IMR-90 (cell line): Measurements from ENCODE around the gene DPH7. TPM values are rescaled to one million over a fixed set of nuclear protein-coding genes. Genes with fewer than 3 reads are reported as not detected.
A peak's percentile ranks its signal among the peaks of the same experiment; 100 is the strongest.

Experiments used
- ATAC-seq: fragments of 200-7000 bp; cut with Tn5 transposase; 2 replicates; pipeline ENCODE4 v1.9.1; 2020; ENCODE audit warnings: low read depth, mild to moderate bottlenecking, moderate library complexity
- BruUV-seq: library from RNA; stranded (reverse); fragments of 400-500 nt; replicated peaks from 2 replicates; lab custom pipeline; 2021; lab: Mats Ljungman, UMichigan
- CTCF ChIA-PET: fragments of 300-600 bp; formaldehyde crosslinking; extraction: SDS; loops from one replicate; lab custom pipeline; 2021; ENCODE audit warnings: antibody characterized with exemption; lab: Yijun Ruan, JAX
- POLR2A ChIA-PET: fragments of 300-600 bp; sonication (Branson Sonifier 250); formaldehyde crosslinking; loops from one replicate; lab custom pipeline; 2022; ENCODE audit warnings: antibody characterized with exemption; ENCODE audit not compliant: unreplicated experiment; lab: Charles Lee
- DNase-seq: peaks from one replicate; pipeline ENCODE4 v3.0.0; 2013
- H2AFZ ChIP-seq: replicated peaks from 2 replicates; pipeline ENCODE3; 2013; ENCODE audit warnings: low read length, mild to moderate bottlenecking; ENCODE audit not compliant: poor library complexity
- H2AK5ac ChIP-seq: 2 replicates; pipeline ENCODE4 v1.6.1; 2013; ENCODE audit warnings: low read depth, low read length, inconsistent platforms
- H2AK9ac ChIP-seq: replicated peaks from 2 replicates; pipeline ENCODE3; 2013; ENCODE audit warnings: mild to moderate bottlenecking, low read depth, low read length, moderate library complexity; ENCODE audit not compliant: poor library complexity
- H2BK120ac ChIP-seq: 2 replicates; pipeline ENCODE4 v1.6.1; 2013; ENCODE audit warnings: low read depth, low read length, inconsistent platforms
- H2BK15ac ChIP-seq: 3 replicates; pipeline ENCODE4 v1.6.1; 2013; ENCODE audit warnings: low read depth, low read length, inconsistent platforms
- H2BK20ac ChIP-seq: 2 replicates; pipeline ENCODE4 v1.6.1; 2013; ENCODE audit warnings: low read depth, mild to moderate bottlenecking, inconsistent platforms, low read length, moderate library complexity
- H2BK5ac ChIP-seq: 2 replicates; pipeline ENCODE4 v1.6.1; 2013; ENCODE audit warnings: mild to moderate bottlenecking, low read depth, low read length, inconsistent platforms; ENCODE audit not compliant: poor library complexity, severe bottlenecking
- H3K14ac ChIP-seq: replicated peaks from 2 replicates; pipeline ENCODE4 v1.6.1; 2013; ENCODE audit warnings: low read depth, low read length, inconsistent platforms
- H3K18ac ChIP-seq: 2 replicates; pipeline ENCODE4 v1.6.1; 2013; ENCODE audit warnings: low read depth, low read length, control low read depth
- H3K23ac ChIP-seq: 2 replicates; pipeline ENCODE4 v1.6.1; 2013; ENCODE audit warnings: low read depth, low read length, inconsistent platforms
- H3K27ac ChIP-seq: 2 replicates; pipeline ENCODE4 v1.5.1; 2013; ENCODE audit warnings: mild to moderate bottlenecking, control low read depth, low read length; ENCODE audit not compliant: insufficient read depth
- H3K27me3 ChIP-seq: 2 replicates; pipeline ENCODE4 v1.6.1; 2013; ENCODE audit warnings: low read length; ENCODE audit not compliant: control insufficient read depth, insufficient read depth
- H3K36me3 ChIP-seq: 2 replicates; pipeline ENCODE4 v1.6.1; 2013; ENCODE audit warnings: low read length, mixed read lengths; ENCODE audit not compliant: control insufficient read depth, insufficient read depth
- H3K4ac ChIP-seq: 2 replicates; pipeline ENCODE4 v1.6.1; 2013; ENCODE audit warnings: low read depth, low read length, inconsistent platforms
- H3K4me1 ChIP-seq: 2 replicates; pipeline ENCODE4 v1.6.1; 2013; ENCODE audit warnings: low read length, mixed read lengths; ENCODE audit not compliant: control insufficient read depth, insufficient read depth
- H3K4me2 ChIP-seq: 2 replicates; pipeline ENCODE4 v1.6.1; 2013; ENCODE audit warnings: low read depth, mild to moderate bottlenecking, control low read depth, low read length, moderate library complexity
- H3K4me3 ChIP-seq: 2 replicates; pipeline ENCODE4 v1.5.1; 2013; ENCODE audit warnings: low read depth, mild to moderate bottlenecking, control low read depth, low read length, moderate library complexity; ENCODE audit not compliant: insufficient read depth
- H3K56ac ChIP-seq: 2 replicates; pipeline ENCODE4 v1.6.1; 2013; ENCODE audit warnings: low read length, inconsistent platforms; ENCODE audit not compliant: insufficient read depth; ENCODE audit errors: extremely low read depth
- H3K79me1 ChIP-seq, 2 experiments: 2 replicates each; pipeline ENCODE4 v1.6.1; 2013; ENCODE audit warnings: low read length in 2 of 2, inconsistent platforms in 1 of 2, low read depth in 1 of 2
- H3K9ac ChIP-seq: 2 replicates; pipeline ENCODE4 v1.6.1; 2013; ENCODE audit warnings: low read depth, low read length, control low read depth
- H3K9me1 ChIP-seq: 2 replicates; pipeline ENCODE4 v1.6.1; 2013; ENCODE audit warnings: low read length, inconsistent platforms; ENCODE audit not compliant: insufficient read depth
- H3K9me3 ChIP-seq: 2 replicates; pipeline ENCODE4 v1.6.1; 2013; ENCODE audit warnings: low read length; ENCODE audit not compliant: control insufficient read depth, insufficient read depth
- H4K20me1 ChIP-seq: 2 replicates; pipeline ENCODE4 v1.6.1; 2013; ENCODE audit warnings: low read length, inconsistent platforms; ENCODE audit not compliant: insufficient read depth
- H4K5ac ChIP-seq: 2 replicates; pipeline ENCODE4 v1.6.1; 2013; ENCODE audit warnings: mild to moderate bottlenecking, low read depth, low read length, control low read depth
- H4K8ac ChIP-seq, 2 experiments: 2 replicates each; pipeline ENCODE4 v1.6.1; 2013; ENCODE audit warnings: low read depth in 2 of 2, low read length in 2 of 2, control low read depth in 1 of 2, inconsistent platforms in 1 of 2
- H4K91ac ChIP-seq: 2 replicates; pipeline ENCODE4 v1.6.1; 2013; ENCODE audit warnings: low read depth, low read length, inconsistent platforms; ENCODE audit not compliant: insufficient read depth
- BHLHE40 ChIP-seq: fragments of 150-350 bp; IDR thresholded peaks from 2 replicates; pipeline ENCODE4 v1.6.1; 2016; ENCODE audit warnings: mild to moderate bottlenecking, low read depth, low read length
- CEBPB ChIP-seq: IDR thresholded peaks from 2 replicates; pipeline ENCODE4 v1.6.1; 2012; ENCODE audit warnings: low read depth, low read length, improper control_type of control experiment
- CHD1 ChIP-seq: IDR thresholded peaks from 2 replicates; pipeline ENCODE4 v1.6.1; 2012; ENCODE audit warnings: low read depth, low read length, improper control_type of control experiment
- CTCF ChIP-seq: conservative IDR thresholded peaks from 2 replicates; pipeline ENCODE4 v1.5.1; 2012; ENCODE audit warnings: mild to moderate bottlenecking, low read depth, low read length, improper control_type of control experiment
- ELK1 ChIP-seq: fragments of 150-350 bp; IDR thresholded peaks from 2 replicates; pipeline ENCODE4 v1.6.1; 2016; ENCODE audit warnings: low read depth, mild to moderate bottlenecking, low read length, moderate library complexity, borderline replicate concordance
- FOS ChIP-seq: fragments of 150-350 bp; IDR thresholded peaks from 2 replicates; pipeline ENCODE4 v1.6.1; 2016; ENCODE audit warnings: low read depth, low read length
- MAFK ChIP-seq: IDR thresholded peaks from 2 replicates; pipeline ENCODE4 v1.6.1; 2012; ENCODE audit warnings: low read depth, low read length, improper control_type of control experiment
- MAZ ChIP-seq: IDR thresholded peaks from 2 replicates; pipeline ENCODE4 v1.6.1; 2012; ENCODE audit warnings: low read depth, mild to moderate bottlenecking, low read length, improper control_type of control experiment, moderate library complexity, borderline replicate concordance
- MXI1 ChIP-seq: IDR thresholded peaks from 2 replicates; pipeline ENCODE4 v1.6.1; 2012; ENCODE audit warnings: low read depth, mild to moderate bottlenecking, low read length, moderate library complexity, borderline replicate concordance
- NFE2L2 ChIP-seq: fragments of 150-350 bp; IDR thresholded peaks from 2 replicates; pipeline ENCODE4 v1.6.1; 2016; ENCODE audit warnings: low read depth, mild to moderate bottlenecking, low read length
- POLR2A ChIP-seq: IDR thresholded peaks from 2 replicates; pipeline ENCODE4 v1.6.1; 2012; ENCODE audit warnings: mild to moderate bottlenecking, low read depth, low read length
- RAD21 ChIP-seq: IDR thresholded peaks from 2 replicates; pipeline ENCODE4 v1.6.1; 2012; ENCODE audit warnings: low read length, improper control_type of control experiment
- RCOR1 ChIP-seq: IDR thresholded peaks from 2 replicates; pipeline ENCODE4 v1.6.1; 2012; ENCODE audit warnings: mild to moderate bottlenecking, low read length, improper control_type of control experiment; ENCODE audit not compliant: insufficient replicate concordance
- RFX5 ChIP-seq: IDR thresholded peaks from 2 replicates; pipeline ENCODE4 v1.8.0; 2012; ENCODE audit warnings: low read depth, mild to moderate bottlenecking, low read length, moderate library complexity
- SMC3 ChIP-seq: fragments of 150-350 bp; IDR thresholded peaks from 2 replicates; pipeline ENCODE4 v1.6.1; 2016; ENCODE audit warnings: low read depth, mild to moderate bottlenecking, antibody characterized with exemption, low read length, moderate library complexity
- USF2 ChIP-seq: fragments of 150-350 bp; IDR thresholded peaks from 2 replicates; pipeline ENCODE4 v1.6.1; 2017; ENCODE audit warnings: mild to moderate bottlenecking, antibody characterized with exemption, low read length, low read depth
- WGBS, 2 experiments: methylation state at CpG; one replicate each; pipeline versions ENCODE4 v1.1.5 to v1.1.7; 2013; ENCODE audit warnings: missing lambda C conversion rate in 2 of 2; ENCODE audit not compliant: insufficient read length in 1 of 2; ENCODE audit errors: extremely low coverage in 2 of 2; 5-methylcytosine and 5-hydroxymethylcytosine counted together
- dilution Hi-C: fragments of 300-500 bp; cut with HindIII; formaldehyde crosslinking; loops from one replicate; pipeline ENCODE4 v1.14.3; 2018; ENCODE audit warnings: low sequenced_read_pairs; ENCODE audit not compliant: unreplicated experiment
- in situ Hi-C: fragments of 300-500 bp; cut with MboI; formaldehyde crosslinking; loops from 3 replicates; pipeline ENCODE4 v1.14.3; 2019; ENCODE audit warnings: low sequenced_read_pairs, inconsistent platforms, mixed read lengths
- intact Hi-C: fragments of 100-400 bp; cut with micrococcal nuclease; formaldehyde crosslinking; loops from 2 replicates; pipeline ENCODE4 v1.10.0; 2022
- polyA plus RNA-seq, 3 experiments: library from polyadenylated mRNA; depleted of rRNA; stranded (reverse); fragments of >200 nt; gene quantifications; 2 replicates each; pipeline ENCODE4 v1.2.3, GENCODE V29; 2012; ENCODE audit warnings: low replicate concordance in 1 of 3
- total RNA-seq: library from RNA; depleted of rRNA; stranded (reverse); fragments of >200 nt; gene quantifications from 2 replicates; pipeline ENCODE4 v1.2.3, GENCODE V29; 2012

DPH7 gene
- total and polyA plus RNA-seq, 2 of the 4 experiments (the other 2 are of a cell fraction) = 12.5 to 33.7 TPM

GRCh38 chr9:137579259-137579604 lies 507 bp upstream of the DPH7 start:
- no peak overlapping the region for H3K18ac ChIP-seq
- POLR2A ChIA-PET = no interaction called here
- no peaks in the 10 kb centered on the region for H3K27me3 ChIP-seq
- no peak overlapping the region for H2BK15ac ChIP-seq
- H3K4me1 ChIP-seq = peaks cover 6% of the 10 kb centered on the region
- TF ChIP-seq CHD1 (no peak), MAFK (no peak), CTCF (no peak), RCOR1 (no peak), ELK1 (no peak), USF2 (no peak), MXI1 (no peak), FOS (no peak), SMC3 (no peak), POLR2A (no peak), MAZ (no peak), RAD21 (no peak), NFE2L2 (no peak), RFX5 (no peak), BHLHE40 (no peak), CEBPB (no peak)
- H3K27ac ChIP-seq = peak overlapping the region; percentile 11
- H4K20me1 ChIP-seq = peaks cover 24% of the 10 kb centered on the region
- peak overlapping the region; percentile 94 to 95 for H4K8ac ChIP-seq
- H3K9me1 ChIP-seq = peaks cover 15% of the 10 kb centered on the region; the same call in 1 of the 2 replicates
- H3K4me3 ChIP-seq = peak overlapping the region; percentile 88
- peak overlapping the region; percentile 99 for H2AFZ ChIP-seq
- H2AK9ac ChIP-seq = peak overlapping the region; percentile 74
- in situ Hi-C loops = no loop called here
- H3K56ac ChIP-seq = peak overlapping the region; percentile 50; the same call in 1 of the 2 replicates
- intact Hi-C loops = no loop called here
- no peak overlapping the region for H3K14ac ChIP-seq
- peak overlapping the region; percentile 60 for H3K4ac ChIP-seq
- H4K91ac ChIP-seq = no peak overlapping the region
- H3K4me2 ChIP-seq = peak overlapping the region; percentile 62
- no peak overlapping the region for H2AK5ac ChIP-seq
- peak overlapping the region; percentile 42 for H4K5ac ChIP-seq
- H3K9me3 ChIP-seq = no peaks in the 10 kb centered on the region
- no TSS peak for BruUV-seq
- ATAC-seq (no peak), DNase-seq (no peak)
- no peak overlapping the region for H2BK5ac ChIP-seq
- CTCF ChIA-PET = interaction anchor here (0.6 to 0.7 kb wide), 2 partner anchors 9 to 448 kb away, joined by 3 to 5 read pairs; no protein-coding TSS in a partner anchor
- H3K23ac ChIP-seq = peak overlapping the region; percentile 72; the same call in 1 of the 2 replicates
- dilution Hi-C loops = no loop called here
- WGBS, 2 experiments = 23% methylated on average over 4 of the region's 19 CpGs; no CpG with 5 or more reads in 1 of the 2 experiments
- no peak overlapping the region for H2BK20ac ChIP-seq
- H3K9ac ChIP-seq = peak overlapping the region; percentile 43
- peaks cover 26 to 52% of the 10 kb centered on the region in 2 experiments for H3K79me1 ChIP-seq
- peaks cover 35% of the 10 kb centered on the region for H3K36me3 ChIP-seq
- H2BK120ac ChIP-seq = no peak overlapping the region
